Parathyroid adenoma (tissue), 2 donors: Measurements from ENCODE around the gene PFDN6.

Experiments
- H2AFZ ChIP-seq: fragments of 300-600 bp; sonication (generic); one replicate; pipeline ENCODE4 v1.7.0; 2017; ENCODE audit warnings: antibody characterized with exemption, mild to moderate bottlenecking
- H3K27ac ChIP-seq: fragments of 300-600 bp; sonication (generic); one replicate; pipeline ENCODE4 v1.7.0; 2017
- H3K27me3 ChIP-seq: fragments of 300-600 bp; sonication (generic); one replicate; pipeline ENCODE4 v1.7.0; 2017; ENCODE audit warnings: low read length; ENCODE audit not compliant: control insufficient read depth, insufficient read depth
- H3K36me3 ChIP-seq: fragments of 300-600 bp; sonication (generic); one replicate; pipeline ENCODE4 v1.7.0; 2017; ENCODE audit warnings: low read length; ENCODE audit not compliant: control insufficient read depth, insufficient read depth
- H3K4me1 ChIP-seq: fragments of 300-600 bp; sonication (generic); one replicate; pipeline ENCODE4 v1.7.0; 2017; ENCODE audit warnings: control low read depth
- H3K4me2 ChIP-seq: fragments of 300-600 bp; sonication (generic); one replicate; pipeline ENCODE4 v1.7.0; 2017; ENCODE audit warnings: low read length
- H3K4me3 ChIP-seq: fragments of 300-600 bp; sonication (generic); one replicate; pipeline ENCODE4 v1.7.0; 2017; ENCODE audit warnings: low read depth, low read length
- H3K79me2 ChIP-seq: fragments of 300-600 bp; sonication (generic); one replicate; pipeline ENCODE4 v1.7.0; 2017; ENCODE audit warnings: control low read depth
- H3K9ac ChIP-seq: fragments of 300-600 bp; sonication (generic); one replicate; pipeline ENCODE4 v1.7.0; 2017; ENCODE audit warnings: mild to moderate bottlenecking
- H3K9me3 ChIP-seq: fragments of 300-600 bp; sonication (generic); one replicate; pipeline ENCODE4 v1.7.0; 2017; ENCODE audit warnings: low read length; ENCODE audit not compliant: control insufficient read depth
- TF ChIP-seq, protein P1 (sequence below): fragments of 300-600 bp; sonication (generic); IDR thresholded peaks from one replicate; pipeline ENCODE4 v1.7.0; 2017; ENCODE audit warnings: antibody characterized with exemption, mild to moderate bottlenecking
- donor health status: primary hyperparathyroidism.

PFDN6 gene

DNA sequence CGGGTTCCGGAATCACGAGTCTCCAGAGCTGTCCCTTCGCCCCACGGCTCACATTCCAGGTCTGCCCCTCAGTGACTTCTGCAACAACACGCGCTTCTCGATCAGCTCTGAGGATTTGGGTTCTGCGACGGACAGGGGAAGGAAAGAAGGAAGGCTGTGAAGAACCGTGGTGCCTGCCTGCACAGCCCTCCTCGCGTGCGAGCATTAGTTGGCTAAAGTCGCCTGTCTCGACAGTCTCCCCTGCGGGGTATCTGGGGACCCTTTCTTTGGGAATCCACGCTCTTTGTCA lies 40.8 kb upstream of the PFDN6 start:
- peak overlapping the region; percentile 71 for H3K4me3 ChIP-seq
- peak overlapping the region; percentile 89 for H2AFZ ChIP-seq
- H3K4me2 ChIP-seq = peak overlapping the region; percentile 93
- H3K27me3 ChIP-seq = no peaks in the 10 kb centered on the region
- H3K27ac ChIP-seq = peak overlapping the region; percentile 94
- peaks cover 10% of the 10 kb centered on the region for H3K4me1 ChIP-seq
- TF ChIP-seq, protein P1, sequence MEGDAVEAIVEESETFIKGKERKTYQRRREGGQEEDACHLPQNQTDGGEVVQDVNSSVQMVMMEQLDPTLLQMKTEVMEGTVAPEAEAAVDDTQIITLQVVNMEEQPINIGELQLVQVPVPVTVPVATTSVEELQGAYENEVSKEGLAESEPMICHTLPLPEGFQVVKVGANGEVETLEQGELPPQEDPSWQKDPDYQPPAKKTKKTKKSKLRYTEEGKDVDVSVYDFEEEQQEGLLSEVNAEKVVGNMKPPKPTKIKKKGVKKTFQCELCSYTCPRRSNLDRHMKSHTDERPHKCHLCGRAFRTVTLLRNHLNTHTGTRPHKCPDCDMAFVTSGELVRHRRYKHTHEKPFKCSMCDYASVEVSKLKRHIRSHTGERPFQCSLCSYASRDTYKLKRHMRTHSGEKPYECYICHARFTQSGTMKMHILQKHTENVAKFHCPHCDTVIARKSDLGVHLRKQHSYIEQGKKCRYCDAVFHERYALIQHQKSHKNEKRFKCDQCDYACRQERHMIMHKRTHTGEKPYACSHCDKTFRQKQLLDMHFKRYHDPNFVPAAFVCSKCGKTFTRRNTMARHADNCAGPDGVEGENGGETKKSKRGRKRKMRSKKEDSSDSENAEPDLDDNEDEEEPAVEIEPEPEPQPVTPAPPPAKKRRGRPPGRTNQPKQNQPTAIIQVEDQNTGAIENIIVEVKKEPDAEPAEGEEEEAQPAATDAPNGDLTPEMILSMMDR = no peak
- H3K9ac ChIP-seq = no peak overlapping the region
- H3K36me3 ChIP-seq = no peaks in the 10 kb centered on the region
- H3K79me2 ChIP-seq = no peaks in the 10 kb centered on the region
- H3K9me3 ChIP-seq = no peaks in the 10 kb centered on the region

DNA sequence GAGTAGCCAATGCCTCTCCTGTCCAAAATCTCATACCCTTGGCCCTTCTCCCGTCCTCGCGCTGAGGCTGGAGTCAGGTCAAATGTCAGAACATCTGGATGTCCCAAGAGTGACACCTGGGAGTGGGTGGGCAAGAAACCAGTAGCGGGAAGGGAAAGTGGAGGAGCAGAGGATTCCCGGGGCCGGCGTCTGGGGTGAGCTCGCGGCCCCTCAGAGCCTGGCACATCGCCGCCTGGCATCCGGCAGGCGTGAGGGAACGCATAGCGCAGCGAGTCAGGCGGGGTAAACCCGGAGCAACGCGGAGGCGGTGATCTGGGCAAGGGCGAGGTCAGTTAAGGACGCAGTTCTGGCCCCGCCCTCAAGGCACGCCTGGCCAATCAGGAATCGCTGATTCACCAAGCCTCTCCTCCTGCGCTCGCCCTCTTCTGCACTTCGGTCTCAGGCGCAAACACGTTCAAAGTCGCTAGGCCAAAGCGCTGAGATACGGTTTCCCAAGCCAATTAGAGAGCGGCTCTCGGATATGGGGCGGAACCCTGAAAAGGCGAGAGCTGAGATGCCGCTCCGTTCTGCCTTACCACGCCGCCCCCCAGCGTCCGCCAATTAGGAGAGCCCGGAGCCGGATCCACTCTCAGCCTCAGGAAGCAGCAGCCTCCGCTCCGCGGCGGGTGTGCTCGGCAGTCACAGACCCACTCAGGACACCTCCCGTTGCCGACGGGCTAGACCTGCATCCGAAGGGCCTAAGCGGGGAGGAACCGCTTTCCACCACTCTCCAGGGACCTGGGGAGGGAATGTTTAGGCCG lies 40.3 kb upstream of the PFDN6 start:
- Histone ChIP-seq H3K27me3 (no peaks in the 10 kb centered on the region), H3K4me2 (peak overlapping the region; percentile 93), H3K4me1 (peaks cover 10% of the 10 kb centered on the region), H3K79me2 (no peaks in the 10 kb centered on the region), H3K27ac (peak overlapping the region; percentile 94), H3K36me3 (no peaks in the 10 kb centered on the region), H3K9me3 (no peaks in the 10 kb centered on the region), H2AFZ (peak overlapping the region; percentile 89), H3K9ac (peak overlapping the region; percentile 42), H3K4me3 (peak overlapping the region; percentile 71)
- TF ChIP-seq, protein P1 = peak; percentile 21

DNA sequence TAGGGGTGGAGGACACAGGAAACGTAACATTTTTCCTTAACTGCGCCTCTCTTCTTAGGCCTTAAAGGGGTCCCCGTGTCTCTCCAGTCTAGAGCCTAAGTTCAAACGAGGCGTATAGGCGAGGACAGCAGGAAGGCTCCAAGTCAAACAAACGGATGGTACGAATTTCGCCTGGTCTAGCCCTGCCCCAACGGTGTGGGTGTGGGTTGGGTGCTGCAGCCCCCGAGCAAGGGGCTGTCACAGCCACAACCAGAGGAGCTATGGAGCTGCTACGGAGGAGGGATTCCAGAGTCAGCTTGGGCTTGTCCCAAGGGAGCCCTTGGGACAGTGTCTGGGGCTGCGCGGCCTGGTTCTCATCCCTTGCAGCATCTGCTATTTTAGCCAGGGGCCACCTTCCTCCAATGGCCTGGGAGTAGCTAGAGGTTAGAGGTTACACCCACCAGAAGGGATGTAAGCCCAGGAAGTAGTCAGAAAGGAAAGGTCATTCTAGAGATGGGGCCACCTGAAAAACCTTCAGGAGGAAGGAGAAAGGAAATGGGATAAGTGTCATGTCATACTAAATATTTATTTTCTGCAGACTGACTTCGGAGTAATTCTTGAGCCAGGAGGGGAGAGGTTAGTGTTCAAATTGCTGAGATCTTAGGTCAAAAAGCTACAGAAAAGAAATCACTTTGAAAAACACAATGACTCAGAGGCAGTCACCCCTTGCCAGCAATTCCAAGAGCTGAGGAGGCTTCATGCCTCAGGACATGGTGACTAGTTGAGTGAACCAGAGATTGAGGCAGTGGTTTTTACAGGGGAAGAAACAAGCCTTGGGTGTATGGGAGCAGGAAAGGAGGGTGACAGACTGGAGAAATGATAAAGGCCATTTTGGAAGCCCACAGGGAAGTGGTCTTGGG lies 39.4 kb upstream of the PFDN6 start:
- Histone ChIP-seq H3K27ac (peak overlapping the region; percentile 94), H3K27me3 (no peaks in the 10 kb centered on the region), H3K9ac (peak overlapping the region; percentile 42), H3K9me3 (no peaks in the 10 kb centered on the region), H3K79me2 (no peaks in the 10 kb centered on the region), H3K4me3 (peak overlapping the region; percentile 71), H2AFZ (peak overlapping the region; percentile 89), H3K36me3 (no peaks in the 10 kb centered on the region), H3K4me2 (peak overlapping the region; percentile 93), H3K4me1 (peaks cover 10% of the 10 kb centered on the region)
- TF ChIP-seq, protein P1 = no peak

DNA sequence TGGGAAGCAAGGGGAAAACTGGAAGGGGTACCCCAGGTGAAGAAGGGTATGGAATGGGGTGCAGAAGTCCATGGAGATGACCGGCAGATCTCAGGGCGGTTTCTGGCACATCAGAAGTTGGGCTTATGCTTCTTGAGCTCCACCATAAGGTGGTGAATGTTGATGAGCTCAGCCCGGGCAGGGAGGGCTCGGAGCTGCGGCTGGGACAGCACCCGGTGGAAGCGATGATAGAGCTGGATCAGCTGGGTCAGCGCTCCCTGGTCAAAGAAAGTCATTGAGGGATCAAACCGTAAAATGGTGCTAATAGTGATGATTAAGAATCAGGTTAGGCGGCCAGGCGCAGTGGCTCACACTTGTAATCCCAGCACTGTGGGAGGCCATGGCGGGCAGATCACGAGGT lies 38.7 kb upstream of the PFDN6 start:
- Histone ChIP-seq H3K4me2 (no peak overlapping the region), H3K9ac (no peak overlapping the region), H3K4me1 (peaks cover 10% of the 10 kb centered on the region), H3K79me2 (no peaks in the 10 kb centered on the region), H3K36me3 (no peaks in the 10 kb centered on the region), H3K9me3 (no peaks in the 10 kb centered on the region), H2AFZ (no peak overlapping the region), H3K27ac (no peak overlapping the region), H3K27me3 (no peaks in the 10 kb centered on the region), H3K4me3 (no peak overlapping the region)
- TF ChIP-seq, protein P1 = no peak
